Erythroblast (primary cell): ENCODE data around the gene SPACA7.

Experiments
- DNase-seq, 2 experiments: peaks; one replicate each; lab custom pipeline; 2025; lab: John Stamatoyannopoulos, UW
- GATA1 ChIP-seq: IDR thresholded peaks from 2 replicates; pipeline ENCODE4 v1.6.1; 2011; ENCODE audit warnings: low read depth, mild to moderate bottlenecking, control low read depth, low read length, moderate library complexity
- POLR2A ChIP-seq: IDR thresholded peaks from 2 replicates; pipeline ENCODE4 v1.6.1; 2011; ENCODE audit warnings: mild to moderate bottlenecking, low read length

SPACA7 gene

GRCh38 chr13:112451512-112452379 lies 75.6 kb downstream of the SPACA7 start:
- no peak for DNase-seq
- no peak for TF ChIP-seq GATA1
- no peak for TF ChIP-seq POLR2A

- no peak for TF ChIP-seq GATA1
- TF ChIP-seq POLR2A: no peak
- DNase-seq: no peak
These were observed 76.4 kb downstream of the SPACA7 start for GRCh38 chr13:112452380-112453206.

- DNase-seq: no peak
- no peak for TF ChIP-seq POLR2A
- TF ChIP-seq GATA1: no peak
These were observed 77.2 kb downstream of the SPACA7 start for GRCh38 chr13:112453207-112453829.

GRCh38 chr13:112453874-112454647 lies 77.9 kb downstream of the SPACA7 start:
- DNase-seq: no peak

GRCh38 chr13:112454648-112455334 lies 78.6 kb downstream of the SPACA7 start:
- no peak for DNase-seq
- TF ChIP-seq GATA1 (no peak), POLR2A (no peak)

More at GRCh38 chr13:112453874-112454647, 77.9 kb downstream of the SPACA7 start:
- TF ChIP-seq POLR2A: no peak
- no peak for TF ChIP-seq GATA1

GRCh38 chr13:112455476-112456059 lies 79.4 kb downstream of the SPACA7 start:
- TF ChIP-seq GATA1: no peak
- no peak for TF ChIP-seq POLR2A
- DNase-seq: no peak

GRCh38 chr13:112456138-112457056 lies 80.2 kb downstream of the SPACA7 start:
- TF ChIP-seq GATA1 (no peak), POLR2A (no peak)
- DNase-seq: no peak

- DNase-seq: no peak
- no peak for TF ChIP-seq POLR2A
- TF ChIP-seq GATA1: no peak
These were observed 80.9 kb downstream of the SPACA7 start for GRCh38 chr13:112457081-112457480.

- no peak for DNase-seq
- TF ChIP-seq GATA1 (no peak), POLR2A (no peak)
These were observed 81.3 kb downstream of the SPACA7 start for GRCh38 chr13:112457485-112457884.

GRCh38 chr13:112462408-112462807 lies 86.3 kb downstream of the SPACA7 start:
- DNase-seq: no peak
- no peak for TF ChIP-seq GATA1
- no peak for TF ChIP-seq POLR2A

- TF ChIP-seq GATA1 (no peak), POLR2A (no peak)
- DNase-seq: no peak
These were observed 88.6 kb downstream of the SPACA7 start for GRCh38 chr13:112464720-112465119.
